K562 (cell line): ENCODE measurements around the gene PFDN2. TPM values are rescaled to one million over a fixed set of nuclear protein-coding genes. Genes with fewer than 3 reads are reported as not detected.

Source experiments
- CBX8 ChIP-seq: fragments of 200-600 bp; sonication (generic); IDR thresholded peaks from 2 replicates; pipeline ENCODE4 v1.6.1; 2012; ENCODE audit warnings: borderline replicate concordance, mixed run types, low read depth, mild to moderate bottlenecking, moderate library complexity, mixed read lengths, low read length, control low read depth, inconsistent platforms; ENCODE audit not compliant: poor library complexity, severe bottlenecking; ENCODE audit errors: extremely low read depth
- CEBPB ChIP-seq: fragments of 450-650 bp; IDR thresholded peaks from 2 replicates; pipeline ENCODE4 v1.6.1; 2016; ENCODE audit warnings: missing genetic modification characterization, missing compliant biosample characterization
- CREB5 ChIP-seq: fragments of 250-450 bp; sonication (Bioruptor Pico); IDR thresholded peaks from 2 replicates; pipeline ENCODE4 v1.5.0; 2020; ENCODE audit warnings: mild to moderate bottlenecking
- NR0B1 ChIP-seq: fragments of 450-650 bp; IDR thresholded peaks from one replicate; pipeline ENCODE4 v1.6.1; 2018; ENCODE audit warnings: mild to moderate bottlenecking, moderate library complexity; ENCODE audit not compliant: partially characterized antibody
- PBX2 ChIP-seq, 2 experiments: IDR thresholded peaks in 1 of 2; conservative IDR thresholded peaks in 1 of 2; 2 replicates each; pipeline ENCODE4 v1.6.1; 2016; ENCODE audit warnings: low read depth in 2 of 2, mild to moderate bottlenecking in 1 of 2, missing compliant biosample characterization in 1 of 2, missing genetic modification characterization in 1 of 2, moderate library complexity in 1 of 2
- TAL1 ChIP-seq: fragments of 450-650 bp; IDR thresholded peaks from 2 replicates; pipeline ENCODE4 v1.6.1; 2016; ENCODE audit warnings: mild to moderate bottlenecking
- XRCC5 ChIP-seq: fragments of 200-400 bp; formaldehyde crosslinking; IDR thresholded peaks from 2 replicates; pipeline ENCODE4 v1.6.1; 2017; ENCODE audit warnings: low read depth, mild to moderate bottlenecking, low read length
- ZBTB1 ChIP-seq: sonication (generic); formaldehyde crosslinking; IDR thresholded peaks from 2 replicates; pipeline ENCODE4 v1.8.1; 2023; ENCODE audit warnings: missing genetic modification reagents, low read depth, mild to moderate bottlenecking, borderline replicate concordance
- ZNF318 ChIP-seq, 2 experiments: fragments of 450-650 bp; IDR thresholded peaks; 2 replicates each; pipeline ENCODE4 v1.6.1; 2016; ENCODE audit warnings: mild to moderate bottlenecking in 2 of 2, borderline replicate concordance in 1 of 2, low read depth in 1 of 2, moderate library complexity in 1 of 2
- ZNF354B ChIP-seq: fragments of 250-450 bp; sonication (Bioruptor Pico); IDR thresholded peaks from 2 replicates; pipeline ENCODE4 v1.4.0; 2020
- ZNF785 ChIP-seq: fragments of 250-450 bp; sonication (Bioruptor Pico); IDR thresholded peaks from 2 replicates; pipeline ENCODE4 v1.4.0; 2020; ENCODE audit warnings: mild to moderate bottlenecking
- polyA plus RNA-seq, 8 experiments: library from polyadenylated mRNA; depleted of rRNA in 4 of 8; stranded (reverse) in 5 of 8; unstranded in 3 of 8; fragments of >200 nt; fragmentation: Nextera tagmentation in 2 of 8; fragmentation: Illumina TruSeq in 1 of 8; extraction: Ambion mirVana in 2 of 8; extraction: Trizol in 1 of 8; gene quantifications; 2 replicates each; pipeline versions ENCODE4 v1.2.1 to v1.2.3, GENCODE V29; 2011 to 2014; ENCODE audit warnings: inconsistent platforms in 1 of 8, missing spikeins in 1 of 8
- total RNA-seq, 7 experiments: library from RNA; depleted of rRNA in 6 of 7; stranded (reverse); fragments of >200 nt in 6 of 7; fragmentation: Illumina TruSeq in 2 of 7; extraction: Trizol in 2 of 7; gene quantifications; 2 replicates each; pipeline versions ENCODE4 v1.2.1 to v1.2.3, GENCODE V29; 2011 to 2021; ENCODE audit warnings: low replicate concordance in 1 of 7

Gene PFDN2
- total and polyA plus RNA-seq, 9 of the 15 experiments (the other 6 are each of a cell fraction or from before 2014, with no cell fraction given), result 50.2 to 361 (median 144) TPM

GRCh38 chr1:161132410-161133219 lies 14.8 kb upstream of the PFDN2 start, which contains the start of gene DEDD (continued):
- no peak for TF ChIP-seq ZNF785 (CRISPR knock-in tag)
- no peak for TF ChIP-seq NR0B1
- TF ChIP-seq TAL1, result no peak
- TF ChIP-seq CREB5 (CRISPR knock-in tag), result no peak
- no peak for TF ChIP-seq ZNF318 (IDR thresholded peaks at IDR 0.05; ENCODE audit: borderline replicate concordance in 1 of 2, low read depth in 1 of 2)
- no peak for TF ChIP-seq CBX8
- TF ChIP-seq ZNF354B (CRISPR knock-in tag), result no peak
- TF ChIP-seq XRCC5, result peak; percentile 31; the same call in 1 of the 2 replicates
- TF ChIP-seq ZBTB1, result 0 out of 2 replicates have a peak, but pooled peaks have one; percentile 60
- no peak for TF ChIP-seq CEBPB (tag)
- TF ChIP-seq PBX2 (CRISPR knock-in tag; IDR thresholded peaks at IDR 0.05; ENCODE audit: low read depth), result peak; percentile 29; the same call in 1 of the 2 replicates
- no peak for TF ChIP-seq PBX2 (tag; conservative IDR thresholded peaks at IDR 0.05; ENCODE audit: low read depth)
